Brain microvascular endothelial cell (primary cell): ENCODE results near the gene TXNDC2.
"Not testable (repeated sequence)": the region's sequence is repeated elsewhere in the genome, so short reads cannot be mapped to it uniquely, and the experiment has no call there.

Experiments used
- DNase-seq: peaks from one replicate; pipeline ENCODE4 v3.0.0-alpha.2; 2020
- H3K27ac ChIP-seq: fragments of 250-450 bp; sonication (Bioruptor Pico); 2 replicates; pipeline ENCODE4 v1.5.1; 2020; ENCODE audit warnings: mild to moderate bottlenecking, moderate library complexity
- H3K27me3 ChIP-seq: fragments of 250-450 bp; sonication (Bioruptor Pico); replicated peaks from 2 replicates; pipeline ENCODE4 v1.5.1; 2020; ENCODE audit warnings: mild to moderate bottlenecking
- H3K36me3 ChIP-seq: fragments of 250-450 bp; sonication (Bioruptor Pico); replicated peaks from 2 replicates; pipeline ENCODE4 v1.5.1; 2020; ENCODE audit warnings: mild to moderate bottlenecking
- H3K4me3 ChIP-seq: 2 replicates; pipeline ENCODE4 v1.5.1; 2011; ENCODE audit warnings: low read depth, mild to moderate bottlenecking, control low read depth, low read length, moderate library complexity
- in situ Hi-C: cut with HindIII; loops from 2 replicates; pipeline ENCODE4 v1.10.0; 2017; ENCODE audit warnings: low sequenced_read_pairs, low pct_ligation_motif_present
- TF ChIP-seq, protein P1 (sequence below): IDR thresholded peaks from 2 replicates; pipeline ENCODE4 v1.5.1; 2011; ENCODE audit warnings: low read depth, mild to moderate bottlenecking, moderate library complexity, low read length, control low read depth, inconsistent platforms; ENCODE audit errors: missing control alignments

TXNDC2 gene

GRCh38 chr18:9890196-9890595 lies 4.4 kb downstream of the TXNDC2 start:
- in situ Hi-C loops = no loop called here
- DNase-seq = no peak
- no peaks in the 10 kb centered on the region for H3K27me3 ChIP-seq
- TF ChIP-seq, protein P1, sequence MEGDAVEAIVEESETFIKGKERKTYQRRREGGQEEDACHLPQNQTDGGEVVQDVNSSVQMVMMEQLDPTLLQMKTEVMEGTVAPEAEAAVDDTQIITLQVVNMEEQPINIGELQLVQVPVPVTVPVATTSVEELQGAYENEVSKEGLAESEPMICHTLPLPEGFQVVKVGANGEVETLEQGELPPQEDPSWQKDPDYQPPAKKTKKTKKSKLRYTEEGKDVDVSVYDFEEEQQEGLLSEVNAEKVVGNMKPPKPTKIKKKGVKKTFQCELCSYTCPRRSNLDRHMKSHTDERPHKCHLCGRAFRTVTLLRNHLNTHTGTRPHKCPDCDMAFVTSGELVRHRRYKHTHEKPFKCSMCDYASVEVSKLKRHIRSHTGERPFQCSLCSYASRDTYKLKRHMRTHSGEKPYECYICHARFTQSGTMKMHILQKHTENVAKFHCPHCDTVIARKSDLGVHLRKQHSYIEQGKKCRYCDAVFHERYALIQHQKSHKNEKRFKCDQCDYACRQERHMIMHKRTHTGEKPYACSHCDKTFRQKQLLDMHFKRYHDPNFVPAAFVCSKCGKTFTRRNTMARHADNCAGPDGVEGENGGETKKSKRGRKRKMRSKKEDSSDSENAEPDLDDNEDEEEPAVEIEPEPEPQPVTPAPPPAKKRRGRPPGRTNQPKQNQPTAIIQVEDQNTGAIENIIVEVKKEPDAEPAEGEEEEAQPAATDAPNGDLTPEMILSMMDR = no peak
- H3K4me3 ChIP-seq = no peak overlapping the region
- no peaks in the 10 kb centered on the region for H3K36me3 ChIP-seq
- H3K27ac ChIP-seq = no peak overlapping the region

DNA sequence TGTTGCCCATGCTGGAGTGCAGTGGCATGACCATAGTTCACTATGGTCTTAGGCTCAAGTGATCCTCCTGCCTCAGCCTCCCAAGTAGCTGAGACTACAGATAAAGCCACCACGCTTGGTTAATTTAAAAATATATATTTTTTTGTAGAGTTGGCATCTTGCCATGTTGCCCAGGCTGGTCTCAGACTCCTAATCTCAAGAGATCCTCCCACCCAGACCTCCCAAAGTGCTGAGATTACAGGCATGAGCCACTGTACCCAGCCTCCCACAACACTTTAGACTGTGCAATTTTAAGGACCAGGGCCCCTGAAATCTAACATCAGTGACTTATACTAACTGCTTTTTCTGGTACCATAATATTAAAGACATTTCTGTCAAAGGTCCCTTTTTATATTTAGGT lies 5.2 kb downstream of the TXNDC2 start:
- Histone ChIP-seq H3K27ac (no peak overlapping the region), H3K27me3 (no peaks in the 10 kb centered on the region), H3K36me3 (no peaks in the 10 kb centered on the region), H3K4me3 (no peak overlapping the region)
- in situ Hi-C loops = no loop called here
- TF ChIP-seq, protein P1 = no peak
- no peak for DNase-seq

- DNase-seq, H3K27ac ChIP-seq, in situ Hi-C loops, H3K36me3 ChIP-seq, H3K4me3 ChIP-seq, H3K27me3 ChIP-seq: not testable (repeated sequence)
Observed at GRCh38 chr18:9891515-9891914, 5.7 kb downstream of the TXNDC2 start.

GRCh38 chr18:9894454-9895068 lies 8.8 kb downstream of the TXNDC2 start:
- in situ Hi-C loops = no loop called here
- no peaks in the 10 kb centered on the region for H3K27me3 ChIP-seq
- DNase-seq = no peak
- TF ChIP-seq, protein P1 = no peak
- no peaks in the 10 kb centered on the region for H3K36me3 ChIP-seq
- no peak overlapping the region for H3K4me3 ChIP-seq
- no peak overlapping the region for H3K27ac ChIP-seq

DNA sequence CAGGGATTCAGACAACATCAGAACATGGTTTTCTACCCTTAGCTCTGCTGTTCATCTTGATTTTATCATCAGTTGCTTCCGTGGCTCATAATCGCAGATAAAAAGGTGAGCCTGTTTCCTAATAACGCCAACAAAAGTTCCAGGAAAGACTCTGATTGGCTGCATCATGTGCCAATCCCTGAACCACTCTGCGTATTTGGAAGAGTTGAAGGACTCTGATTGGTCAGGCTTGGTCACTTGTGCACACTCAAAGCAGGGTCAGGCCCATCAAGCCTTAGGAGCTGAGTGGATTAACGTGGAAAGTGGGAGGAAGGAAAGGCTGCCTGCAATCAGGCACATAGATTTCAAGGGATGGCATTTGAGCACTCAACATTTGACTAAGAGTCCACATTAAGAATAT lies 11.4 kb downstream of the TXNDC2 start:
- DNase-seq = no peak
- in situ Hi-C loops = no loop called here
- Histone ChIP-seq H3K27ac (no peak overlapping the region), H3K4me3 (no peak overlapping the region), H3K36me3 (no peaks in the 10 kb centered on the region), H3K27me3 (no peaks in the 10 kb centered on the region)
- TF ChIP-seq, protein P1 = no peak

DNA sequence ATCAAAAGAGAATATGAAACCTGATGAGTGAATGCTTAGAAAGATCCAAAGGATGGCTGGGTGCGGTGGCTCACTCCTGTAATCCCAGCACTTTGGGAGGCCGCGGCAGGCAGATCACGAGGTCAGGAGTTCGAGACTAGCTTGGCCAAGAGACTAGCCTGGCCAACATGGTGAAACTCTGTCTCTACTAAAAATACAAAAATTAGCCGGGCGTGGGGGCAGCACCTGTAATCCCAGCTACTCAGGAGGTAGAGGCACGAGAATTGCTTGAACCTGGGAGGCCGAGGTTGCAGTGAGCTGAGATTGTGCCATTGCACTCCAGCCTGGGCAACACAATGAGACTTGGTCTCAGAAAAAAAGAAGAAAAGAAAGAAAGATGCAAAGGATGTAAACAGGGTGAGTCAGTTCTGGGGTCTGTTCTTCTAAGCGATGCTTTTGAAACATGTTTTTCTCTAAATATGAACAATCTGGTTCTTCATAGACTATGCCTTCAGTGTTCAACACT lies 12.1 kb downstream of the TXNDC2 start:
- H3K27ac ChIP-seq, H3K27me3 ChIP-seq, H3K36me3 ChIP-seq, H3K4me3 ChIP-seq, DNase-seq, in situ Hi-C loops: not testable (repeated sequence)
